HG03095 (cell line): ENCODE results near the gene STRA6.

Experiments used
- ATAC-seq: cut with Tn5 transposase; IDR thresholded peaks from one replicate; pipeline ENCODE4 v1.9.1; 2021; ENCODE audit warnings: moderate library complexity; ENCODE audit not compliant: unreplicated experiment

The STRA6 gene, protein sequence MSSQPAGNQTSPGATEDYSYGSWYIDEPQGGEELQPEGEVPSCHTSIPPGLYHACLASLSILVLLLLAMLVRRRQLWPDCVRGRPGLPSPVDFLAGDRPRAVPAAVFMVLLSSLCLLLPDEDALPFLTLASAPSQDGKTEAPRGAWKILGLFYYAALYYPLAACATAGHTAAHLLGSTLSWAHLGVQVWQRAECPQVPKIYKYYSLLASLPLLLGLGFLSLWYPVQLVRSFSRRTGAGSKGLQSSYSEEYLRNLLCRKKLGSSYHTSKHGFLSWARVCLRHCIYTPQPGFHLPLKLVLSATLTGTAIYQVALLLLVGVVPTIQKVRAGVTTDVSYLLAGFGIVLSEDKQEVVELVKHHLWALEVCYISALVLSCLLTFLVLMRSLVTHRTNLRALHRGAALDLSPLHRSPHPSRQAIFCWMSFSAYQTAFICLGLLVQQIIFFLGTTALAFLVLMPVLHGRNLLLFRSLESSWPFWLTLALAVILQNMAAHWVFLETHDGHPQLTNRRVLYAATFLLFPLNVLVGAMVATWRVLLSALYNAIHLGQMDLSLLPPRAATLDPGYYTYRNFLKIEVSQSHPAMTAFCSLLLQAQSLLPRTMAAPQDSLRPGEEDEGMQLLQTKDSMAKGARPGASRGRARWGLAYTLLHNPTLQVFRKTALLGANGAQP

DNA sequence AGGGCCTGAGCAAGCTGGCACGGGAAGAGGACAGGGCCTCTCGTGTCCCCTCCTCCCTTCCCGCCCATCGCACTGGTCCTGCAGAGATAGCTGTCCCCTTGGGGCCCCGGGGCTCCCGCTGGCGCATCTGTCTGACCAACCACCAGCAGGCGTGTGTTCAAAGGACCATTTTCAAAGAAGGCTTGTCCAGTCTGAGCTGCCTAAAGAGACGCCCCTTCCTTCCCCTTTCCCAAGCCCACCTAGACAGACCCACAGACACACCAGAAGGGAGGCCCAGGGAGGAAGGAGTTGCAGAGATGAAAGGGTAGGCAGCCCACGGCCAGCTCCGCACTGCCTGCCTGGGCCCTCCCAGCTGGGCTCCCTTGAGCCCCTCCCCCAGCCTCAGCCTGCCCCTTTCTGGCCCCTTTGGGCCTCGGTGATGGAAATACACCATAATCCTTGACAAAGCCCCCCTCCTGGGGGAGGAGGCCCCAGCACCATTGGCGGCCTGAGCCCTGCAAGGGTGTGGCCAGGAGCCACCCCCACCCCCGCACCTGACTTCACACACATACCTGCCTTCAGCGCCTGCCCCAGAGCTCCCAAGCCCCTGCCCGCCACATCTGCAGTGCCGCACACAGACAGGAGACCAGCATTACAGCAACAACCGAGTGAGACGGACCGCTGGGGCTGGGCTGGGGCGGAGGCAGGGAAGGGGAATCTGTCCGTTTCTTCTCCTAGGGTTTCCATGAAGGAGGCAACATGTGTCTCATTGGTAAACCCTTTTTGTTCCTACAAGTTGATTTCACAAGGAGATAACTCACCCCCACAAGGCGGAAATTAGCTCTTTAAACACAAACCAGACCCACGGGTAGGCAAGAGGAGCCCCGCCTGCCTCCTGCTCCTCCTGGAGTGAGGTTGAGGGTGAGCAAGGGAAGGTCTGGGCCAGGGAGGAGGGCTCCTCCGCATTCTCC is at the start of gene STRA6:
Gene STRA6, minus strand, starts transcription at position 336 of the 950 bp plus-strand sequence. CDS start 520 bp downstream, outside the sequence.
- no peak for ATAC-seq

DNA sequence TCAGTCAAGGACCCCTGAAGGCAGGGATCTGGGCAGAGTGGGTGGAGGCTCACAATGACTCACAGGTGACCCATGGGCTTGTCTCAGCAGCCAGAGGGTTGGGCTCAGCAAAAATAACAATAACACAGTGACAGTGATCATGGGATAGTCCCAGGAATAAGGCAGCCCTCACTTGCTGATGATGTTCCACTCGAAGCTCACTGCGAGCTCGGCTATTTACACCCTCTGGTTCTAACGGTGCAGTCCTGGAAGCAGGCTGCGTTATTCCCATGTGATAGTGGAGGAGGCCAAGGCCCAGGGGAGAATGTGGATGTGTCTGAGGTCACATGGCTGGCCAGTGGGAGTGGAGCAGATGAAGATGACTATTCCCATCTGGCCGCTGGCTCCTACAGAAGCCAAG is 49.7 kb upstream of the STRA6 start:
- no peak for ATAC-seq

DNA sequence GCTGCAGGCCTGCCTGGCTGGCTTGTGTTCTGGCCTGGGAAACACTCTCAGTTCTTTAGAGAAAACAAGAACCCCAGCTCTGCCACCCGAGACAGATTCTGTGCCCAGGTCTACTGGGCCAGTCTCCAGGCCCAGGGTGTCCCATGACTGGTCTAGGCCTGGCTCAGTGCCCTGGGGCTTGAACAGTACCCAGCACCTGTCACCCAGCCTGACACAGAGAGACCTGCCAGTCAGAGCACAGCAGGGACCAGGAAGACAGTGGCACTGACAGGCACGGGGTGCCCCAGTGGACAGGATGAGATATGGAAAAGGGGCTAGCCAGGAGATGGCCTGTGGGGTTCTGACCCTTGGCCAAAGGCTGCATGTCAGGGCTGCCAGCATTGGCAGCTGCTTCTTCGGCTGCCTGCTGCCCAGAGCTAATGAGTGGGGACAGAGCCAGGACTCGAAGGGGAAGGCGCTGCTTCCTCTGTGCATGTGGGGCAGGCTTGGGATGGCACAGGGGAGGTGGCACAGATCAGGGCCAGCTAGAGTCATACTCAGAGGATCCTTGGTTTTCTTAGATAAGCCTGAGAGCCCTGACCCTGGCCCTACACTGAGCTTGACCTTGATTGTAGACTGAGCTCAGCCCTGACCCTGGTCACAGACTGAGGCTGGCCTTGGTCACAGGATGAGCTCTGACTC is 48.7 kb upstream of the STRA6 start:
- no peak for ATAC-seq

DNA sequence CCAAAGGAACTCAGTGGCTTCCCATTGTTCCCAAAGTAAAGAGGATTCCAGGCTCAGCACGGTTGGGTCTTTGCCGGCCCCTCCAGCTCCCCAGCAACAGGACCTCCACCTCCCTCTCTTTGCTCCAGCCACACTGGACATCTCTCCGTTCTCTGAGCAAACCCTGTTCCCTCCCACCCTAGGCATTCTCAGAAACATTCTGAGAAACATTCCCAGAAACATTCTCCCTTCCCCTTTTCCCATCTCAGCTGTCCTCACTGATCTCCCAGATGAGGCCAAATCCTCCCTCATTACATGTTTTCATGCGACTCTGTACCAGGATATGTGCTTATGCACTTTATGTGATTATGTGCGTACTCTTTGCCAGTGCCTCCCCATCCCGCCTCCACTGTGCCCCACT is 47.7 kb upstream of the STRA6 start:
- no peak for ATAC-seq

DNA sequence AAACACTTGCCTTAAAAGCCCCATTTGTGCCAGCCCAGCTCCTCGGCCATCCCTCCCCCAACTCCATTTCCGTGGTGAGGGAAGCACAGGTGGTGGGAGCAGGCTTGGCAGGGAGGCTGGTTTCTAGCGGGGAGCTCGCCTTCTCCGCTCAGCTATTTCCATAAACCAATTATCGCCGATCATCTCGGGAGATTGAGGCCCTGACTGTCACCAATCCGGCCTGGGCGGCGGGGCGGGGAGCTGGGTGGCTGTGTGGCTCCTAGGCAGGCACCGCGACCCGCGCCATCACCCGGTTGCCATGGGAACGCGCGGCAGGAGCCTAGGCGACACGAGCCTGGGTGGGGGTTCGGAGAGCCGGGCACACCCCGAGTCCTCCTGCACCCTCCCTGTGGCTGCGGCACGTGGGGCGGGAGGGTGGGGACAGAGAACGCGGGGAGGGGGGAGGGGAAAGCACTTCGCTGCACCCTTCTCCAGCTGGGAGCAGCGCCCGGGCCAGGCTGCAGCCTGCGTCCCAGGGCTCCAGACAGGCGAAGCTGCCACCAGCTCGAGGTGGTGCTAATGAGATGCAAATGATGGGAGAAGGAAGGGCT is 42.9 kb upstream of the STRA6 start:
- no peak for ATAC-seq

DNA sequence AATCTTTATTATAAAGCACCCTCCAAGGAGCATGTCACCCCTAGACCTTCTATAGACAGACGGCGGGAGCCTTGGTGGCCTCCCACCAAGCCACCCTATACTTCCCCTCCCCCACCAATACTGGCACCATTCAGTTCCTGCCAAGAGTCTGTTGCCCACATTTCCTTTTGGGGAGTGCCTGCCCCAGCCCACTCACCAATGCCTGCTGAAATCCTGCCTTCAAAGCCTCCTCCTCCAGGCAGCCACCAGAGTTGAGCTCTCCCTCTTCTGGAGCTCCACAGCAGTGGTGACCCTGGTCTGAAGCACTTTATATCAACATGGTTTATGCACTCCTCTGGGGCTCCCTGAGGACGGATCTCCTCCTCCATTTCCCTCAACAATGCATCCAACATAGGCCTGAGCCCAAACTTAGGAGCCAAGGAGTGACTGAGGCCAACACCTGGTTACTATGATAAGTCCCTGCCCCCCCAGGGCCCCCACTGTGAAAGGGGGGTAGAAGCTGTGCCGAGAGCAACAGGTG is 42.3 kb upstream of the STRA6 start:
- ATAC-seq: no peak

DNA sequence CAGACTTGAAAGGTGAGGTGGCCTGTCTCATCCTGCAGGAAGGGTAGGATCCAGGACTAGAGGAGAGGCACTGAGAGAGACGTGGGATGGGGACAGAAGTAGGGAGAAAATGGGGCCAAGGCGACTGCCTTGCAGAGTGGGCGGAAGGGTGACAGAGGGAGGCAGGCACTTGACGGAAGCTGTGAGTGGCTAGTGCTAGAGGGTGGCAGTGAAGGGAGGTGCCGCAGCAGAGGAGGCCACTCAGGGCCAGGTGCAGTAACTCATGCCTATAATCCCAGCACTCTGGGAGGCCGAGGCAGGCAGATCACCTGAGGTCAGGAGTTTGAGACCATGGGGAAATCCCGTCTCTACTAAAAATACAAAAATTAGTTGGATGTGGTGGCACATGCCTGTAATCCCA is 40.8 kb upstream of the STRA6 start:
- no peak for ATAC-seq

DNA sequence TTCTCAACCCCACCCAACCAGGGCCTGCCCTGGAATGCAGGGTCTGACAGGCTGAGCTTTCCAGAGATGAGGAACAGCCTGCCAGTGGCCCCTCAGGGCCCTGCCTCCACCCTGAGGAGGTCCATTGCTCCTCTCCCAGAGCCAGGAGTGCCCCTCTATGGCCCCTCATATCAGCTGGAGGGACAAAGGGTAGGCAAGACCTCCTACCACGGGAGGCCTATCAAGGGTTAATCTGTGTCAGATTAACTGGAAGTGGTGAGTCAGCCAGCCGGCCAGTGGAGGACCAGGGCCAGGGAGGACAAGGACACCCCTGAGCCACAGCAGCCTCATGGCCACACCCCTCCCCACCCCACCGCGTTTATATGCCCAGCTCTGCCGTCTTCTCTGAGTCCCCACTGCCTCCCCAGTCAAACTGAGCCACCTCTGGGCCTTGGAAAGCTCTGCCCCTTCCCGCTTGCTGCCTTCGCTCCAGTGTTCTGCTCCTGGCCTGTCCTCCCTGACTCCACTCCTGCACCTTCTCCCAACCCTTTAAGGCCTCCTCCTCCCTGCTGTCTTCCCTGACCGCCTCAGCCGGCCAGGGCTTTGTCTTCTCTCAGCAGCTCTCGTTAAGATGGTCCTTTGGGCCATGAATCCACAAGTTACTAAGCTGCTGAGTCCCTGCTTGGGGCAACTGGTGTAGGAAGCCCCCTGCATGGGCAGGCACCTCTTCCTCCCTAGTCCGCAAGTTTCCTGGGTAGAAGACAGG is 40.0 kb upstream of the STRA6 start:
- ATAC-seq: no peak

DNA sequence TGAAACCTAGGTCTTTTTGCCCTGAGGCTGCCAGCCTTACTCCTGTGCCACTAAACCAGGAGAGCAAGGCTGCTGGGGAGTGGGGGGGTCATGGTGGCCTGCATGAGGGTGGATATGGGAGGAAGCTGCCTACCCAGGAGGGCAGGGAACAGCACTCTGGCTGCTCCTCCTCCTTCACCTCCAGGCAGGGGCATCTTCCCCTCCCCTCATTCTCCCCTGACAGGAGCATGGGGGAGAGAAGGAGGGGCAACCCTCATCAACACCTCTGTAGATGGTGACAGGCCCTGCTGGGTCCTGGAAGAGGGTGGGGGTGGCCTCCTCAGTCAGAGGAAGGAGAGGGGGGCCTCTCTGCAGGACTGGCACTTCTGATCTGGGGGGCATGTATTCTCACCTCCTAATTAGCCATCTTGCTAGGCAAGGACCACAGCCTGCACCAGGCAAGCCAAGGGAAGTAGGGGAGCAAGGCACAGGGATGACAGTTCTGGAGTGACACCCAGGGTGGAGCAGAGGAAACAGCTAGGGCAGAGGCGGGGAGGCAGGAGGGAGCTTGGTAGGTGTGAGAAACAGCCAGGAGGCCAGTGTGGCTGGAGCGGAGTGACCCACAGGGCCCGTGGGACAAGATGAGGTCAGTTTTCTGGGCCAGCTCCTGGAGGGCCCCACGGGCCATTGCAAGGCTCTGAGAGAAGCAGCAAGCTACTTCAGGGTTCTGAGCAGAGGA is 38.5 kb upstream of the STRA6 start:
- no peak for ATAC-seq

DNA sequence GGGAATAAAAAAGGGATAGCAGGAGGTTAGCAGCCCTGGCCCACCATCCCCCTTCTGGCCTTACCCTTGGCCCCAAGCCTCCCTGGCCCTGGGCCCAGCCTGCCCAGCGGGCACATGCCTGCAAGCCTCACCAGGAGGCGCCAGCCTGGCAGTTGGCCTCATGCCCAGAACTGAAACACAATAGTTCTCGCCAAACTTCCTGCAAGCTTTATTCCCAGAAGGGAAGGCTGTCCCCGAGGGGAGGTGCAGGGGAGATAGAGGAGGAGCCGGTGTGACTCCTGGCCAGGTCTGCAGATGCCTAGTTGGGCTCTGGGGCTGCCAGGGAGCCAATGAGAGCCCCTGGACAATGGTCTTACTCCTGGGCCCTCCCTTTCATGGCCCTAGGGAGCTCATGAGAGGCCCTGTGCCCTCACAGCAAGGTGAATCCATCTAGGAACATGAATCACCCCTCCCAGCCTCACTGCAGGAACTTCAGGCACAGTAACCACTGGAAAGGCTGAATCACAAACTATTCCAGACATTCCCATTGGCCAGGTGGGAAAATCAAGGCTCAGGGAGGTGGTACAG is 37.5 kb upstream of the STRA6 start:
- no peak for ATAC-seq

DNA sequence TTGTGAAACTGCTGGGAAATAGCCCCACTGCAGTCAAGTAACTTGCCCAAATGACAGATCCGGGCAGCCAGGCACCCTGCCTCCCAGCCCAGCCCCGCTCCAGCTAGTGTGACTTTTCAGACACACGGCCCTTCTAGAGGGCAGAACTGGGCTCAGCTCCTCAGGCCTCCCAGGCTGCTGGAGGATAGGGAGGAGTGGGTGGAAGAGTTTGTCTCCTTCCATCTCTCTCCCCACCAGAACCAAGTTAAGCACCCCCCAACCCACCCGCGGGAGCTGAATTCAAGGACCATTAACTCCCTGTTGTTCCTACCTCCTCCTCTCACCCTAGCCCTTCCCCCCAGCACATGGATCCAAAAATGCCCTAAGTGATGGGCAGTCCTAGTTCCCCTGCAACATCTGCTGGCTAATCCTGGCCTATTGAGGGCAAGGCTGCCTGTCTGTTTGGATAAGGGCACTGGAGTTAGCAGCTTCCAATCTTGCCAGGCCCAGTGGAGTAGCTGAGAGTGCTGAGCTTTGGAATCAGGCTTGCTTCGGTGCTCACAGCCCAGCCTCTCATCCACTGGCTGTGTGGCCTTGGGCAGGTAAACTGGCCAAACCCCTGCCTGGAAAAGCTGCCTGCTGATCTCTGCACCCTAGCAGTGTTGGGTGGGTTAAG is 36.6 kb upstream of the STRA6 start:
- no peak for ATAC-seq

DNA sequence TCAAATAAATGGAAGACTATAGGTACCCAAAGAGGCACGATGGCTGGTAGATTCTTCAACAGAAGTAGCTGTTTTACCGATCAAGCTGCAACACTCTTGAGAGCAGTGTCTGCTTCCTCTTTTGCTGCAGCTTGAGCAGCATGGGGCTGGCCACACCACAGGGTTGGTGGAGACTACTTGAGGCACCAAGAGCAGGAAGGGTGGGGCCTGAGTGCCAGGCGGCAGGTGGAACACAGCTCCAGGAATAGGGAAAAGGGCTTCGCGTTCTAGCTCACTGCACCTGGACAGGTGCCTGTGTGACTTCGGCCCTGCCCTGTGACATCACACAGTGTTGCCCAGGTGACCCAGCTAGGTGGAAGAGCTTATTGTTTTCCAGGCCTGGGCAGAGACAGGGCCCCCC is 33.4 kb upstream of the STRA6 start, which contains the start of gene CCDC33:
Gene CCDC33, plus strand, starts transcription at position 365 of the 400 bp plus-strand sequence. CDS start 394 bp downstream, outside the sequence.
- no peak for ATAC-seq

DNA sequence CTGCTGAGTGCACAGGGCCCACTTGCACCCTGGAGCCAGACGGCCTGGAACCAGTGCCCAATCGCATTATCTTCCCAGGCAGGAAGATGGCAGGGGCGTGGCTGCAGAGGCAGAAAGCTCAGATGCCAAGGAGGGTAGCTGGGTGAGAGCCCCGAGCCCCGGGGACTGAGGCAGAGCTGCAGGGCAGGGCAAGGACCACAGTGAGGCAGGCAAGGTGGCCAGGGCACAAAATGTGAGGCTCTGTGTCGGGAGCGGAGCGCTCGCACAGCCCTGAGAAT is 31.9 kb upstream of the STRA6 start:
- ATAC-seq: no peak

DNA sequence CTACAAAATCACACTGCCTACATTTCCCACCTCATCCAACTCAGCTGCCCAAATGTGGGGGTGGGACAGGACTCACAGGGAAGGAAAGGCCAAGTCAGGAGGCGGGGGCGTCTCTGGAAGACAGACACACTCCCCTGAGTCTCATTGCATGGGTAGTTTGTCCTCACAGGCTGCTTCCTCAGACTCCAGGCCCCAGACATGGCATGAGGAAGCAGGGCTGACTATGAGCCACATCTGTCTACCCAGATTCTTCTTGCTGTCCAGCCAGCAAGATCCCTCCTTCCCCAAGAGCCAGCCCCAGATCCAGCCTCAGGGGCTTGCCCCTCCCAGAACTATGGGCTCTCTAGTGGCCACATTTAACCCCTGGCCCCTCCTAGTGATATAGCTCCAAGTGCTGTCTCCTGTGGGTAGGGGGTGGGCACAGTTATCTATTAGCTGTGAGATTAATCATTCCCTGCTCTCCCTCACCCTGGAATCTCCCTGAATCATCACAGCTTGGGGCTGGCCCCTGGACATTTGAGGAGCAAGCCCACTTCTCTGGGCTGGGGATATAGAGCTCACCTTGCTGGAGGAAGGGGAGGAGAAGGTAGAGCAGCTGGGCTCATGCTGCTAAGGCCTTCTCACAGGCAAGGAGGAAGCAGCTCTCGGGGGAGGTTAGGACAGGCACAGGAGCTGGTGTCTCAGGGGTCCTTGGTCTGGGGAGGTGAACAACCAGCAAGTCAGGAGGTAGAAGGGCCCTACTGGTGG is 31.4 kb upstream of the STRA6 start:
- no peak for ATAC-seq

DNA sequence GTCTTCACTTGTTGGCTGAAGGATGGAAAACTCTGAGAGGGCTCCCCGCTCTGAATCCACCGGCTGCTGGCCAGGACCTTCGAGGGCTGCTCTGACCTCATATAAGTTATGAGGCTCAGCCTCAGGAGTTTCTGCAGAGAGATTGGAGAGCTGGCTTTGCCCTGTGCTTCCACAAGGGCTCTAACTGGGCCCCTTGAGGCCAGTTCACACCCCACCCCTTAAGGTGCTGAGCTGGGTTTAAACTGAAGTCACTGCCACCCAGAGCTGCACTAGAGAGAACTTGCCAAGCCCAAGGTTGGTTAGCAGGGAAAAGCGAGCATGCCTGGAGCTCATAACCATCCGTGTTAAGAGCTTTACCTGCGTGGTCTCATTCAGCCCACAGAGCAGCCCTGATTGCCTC is 30.8 kb upstream of the STRA6 start:
- no peak for ATAC-seq

DNA sequence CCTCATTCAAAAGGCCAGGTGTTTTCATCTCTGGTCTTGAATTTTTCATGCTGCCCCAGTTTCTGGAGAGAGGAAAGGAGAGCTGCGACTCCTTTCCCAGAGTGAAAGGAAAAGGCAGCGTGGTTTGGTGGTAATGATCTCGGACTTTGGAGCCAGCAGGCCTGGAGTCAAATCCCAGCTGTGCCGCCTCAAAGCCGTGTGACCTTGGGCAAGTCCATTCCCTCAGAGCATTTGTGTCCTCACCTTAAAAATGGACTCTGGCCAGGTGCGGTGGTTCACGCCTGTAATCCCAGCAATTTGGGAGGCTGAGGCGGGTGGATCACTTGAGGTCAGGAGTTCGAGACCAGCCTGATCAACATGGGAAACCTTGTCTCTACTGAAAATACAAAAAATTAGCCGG is 28.9 kb upstream of the STRA6 start:
- ATAC-seq: no peak

DNA sequence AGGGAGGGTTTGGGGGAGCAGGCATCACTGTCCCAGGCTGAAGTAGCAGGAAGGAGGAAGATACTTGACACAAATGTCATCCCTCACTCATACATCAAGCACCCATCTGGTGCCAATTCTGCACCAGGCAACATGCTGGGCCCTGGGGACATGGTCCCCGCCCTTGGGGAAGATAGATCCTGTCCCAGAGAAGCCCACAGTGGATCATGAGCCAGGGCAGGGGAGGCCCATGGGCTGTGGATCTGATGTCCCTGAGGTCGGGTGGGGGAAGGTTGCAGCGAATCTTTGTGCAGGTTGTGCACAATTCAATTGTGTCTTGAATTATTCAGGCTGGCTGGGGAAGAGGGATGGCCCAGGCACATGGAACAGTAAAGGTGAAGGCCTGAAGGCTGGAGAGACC is 27.1 kb upstream of the STRA6 start:
- ATAC-seq: no peak

DNA sequence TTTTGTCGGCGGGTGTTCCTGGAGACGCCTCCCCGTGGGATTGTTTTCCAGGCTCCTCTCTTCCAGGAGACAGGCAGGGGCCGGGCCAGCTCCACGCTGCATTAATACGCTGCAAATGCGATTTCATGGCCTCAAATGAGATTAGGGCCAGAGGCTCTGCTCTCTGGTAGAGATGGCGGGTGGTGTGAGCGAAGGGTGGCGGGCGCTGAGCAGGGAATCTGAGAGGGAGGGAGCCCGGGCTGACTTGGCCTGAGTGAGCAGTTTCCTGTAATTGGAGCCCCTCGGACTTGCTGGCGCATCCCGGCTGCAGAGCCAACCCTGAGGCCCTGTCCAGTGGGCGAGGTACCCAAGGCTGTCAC is 26.1 kb upstream of the STRA6 start:
- ATAC-seq: no peak
